NCI-H2196 treated with DMSO at 0.1 percent for 48 hours (cell line): ENCODE data around the gene LOXHD1.

Experiments
- DNase-seq: peaks from one replicate; lab custom pipeline; 2025; ENCODE audit not compliant: unreplicated experiment; lab: John Stamatoyannopoulos, UW

Gene LOXHD1

DNA sequence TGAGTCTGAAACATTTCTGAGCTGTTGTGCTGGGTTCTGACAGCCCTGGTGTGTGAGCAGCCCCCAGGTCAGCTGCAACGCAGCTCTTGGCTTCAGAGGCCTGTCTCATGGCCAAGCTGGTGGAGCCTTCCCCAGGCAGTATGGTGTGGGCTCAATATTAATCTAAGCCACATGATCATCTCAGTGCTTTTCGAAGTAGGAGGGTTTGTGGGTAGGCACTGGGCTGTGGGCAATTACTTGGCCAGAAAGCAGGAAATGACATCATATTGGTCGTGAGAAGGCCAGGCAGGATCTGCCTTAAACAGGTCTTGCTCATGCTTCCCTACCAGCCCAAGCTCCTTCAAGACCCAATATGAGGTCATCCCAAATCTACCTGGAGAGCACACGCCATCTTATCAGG is 26.9 kb downstream of the LOXHD1 start:
- DNase-seq, result no peak

- DNase-seq, result no peak
These were observed 27.7 kb downstream of the LOXHD1 start for GRCh38 chr18:46629361-46629760.

- DNase-seq, result no peak
These were observed 28.8 kb downstream of the LOXHD1 start for GRCh38 chr18:46628206-46628605.

- no peak for DNase-seq
These were observed 29.9 kb downstream of the LOXHD1 start for GRCh38 chr18:46627136-46627535.

- DNase-seq, result no peak
These were observed 32.0 kb downstream of the LOXHD1 start for GRCh38 chr18:46625069-46625468.

DNA sequence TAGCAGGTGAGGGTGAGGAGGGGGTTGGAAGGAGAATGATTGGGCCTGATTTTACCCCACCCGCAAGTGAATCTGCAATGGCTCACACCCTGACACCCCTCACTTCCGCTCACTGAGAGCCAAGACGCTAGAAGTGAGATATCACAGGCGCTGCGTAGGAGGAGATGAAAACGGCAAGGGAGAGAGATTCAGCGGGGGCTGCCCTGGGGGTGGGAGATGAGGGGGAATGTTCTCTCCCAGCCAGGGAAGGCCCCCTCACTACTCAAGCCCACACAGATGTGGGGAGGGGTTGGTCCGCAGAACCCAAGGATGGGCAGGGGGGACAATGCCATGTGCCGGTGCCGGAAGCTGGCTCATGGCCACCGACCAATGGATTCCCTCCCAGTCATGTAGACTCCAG is 32.9 kb downstream of the LOXHD1 start:
- no peak for DNase-seq

- DNase-seq, result no peak
These were observed 33.5 kb downstream of the LOXHD1 start for GRCh38 chr18:46623541-46623940.

GRCh38 chr18:46622999-46623398 is 34.0 kb downstream of the LOXHD1 start:
- no peak for DNase-seq

DNA sequence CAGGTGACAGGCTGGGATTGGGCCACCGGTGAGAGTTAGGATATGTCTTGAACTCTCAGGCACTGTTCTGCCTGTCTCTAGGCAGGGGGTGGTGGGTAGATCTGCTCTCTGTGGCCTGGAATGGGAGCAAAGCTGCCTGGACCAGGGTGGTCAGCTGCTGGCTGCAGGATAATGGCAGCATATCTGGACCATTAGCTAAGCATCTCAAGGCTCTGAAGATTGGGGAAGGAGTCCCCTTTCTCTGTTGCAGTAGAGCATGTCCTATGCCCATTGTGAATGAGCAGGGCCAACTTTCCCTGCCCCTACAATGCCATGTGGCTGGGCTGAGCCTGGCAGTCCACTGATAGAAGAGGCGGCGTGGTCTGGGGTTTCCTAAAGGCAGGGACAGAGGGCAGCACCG is 34.6 kb downstream of the LOXHD1 start:
- DNase-seq, result no peak

DNA sequence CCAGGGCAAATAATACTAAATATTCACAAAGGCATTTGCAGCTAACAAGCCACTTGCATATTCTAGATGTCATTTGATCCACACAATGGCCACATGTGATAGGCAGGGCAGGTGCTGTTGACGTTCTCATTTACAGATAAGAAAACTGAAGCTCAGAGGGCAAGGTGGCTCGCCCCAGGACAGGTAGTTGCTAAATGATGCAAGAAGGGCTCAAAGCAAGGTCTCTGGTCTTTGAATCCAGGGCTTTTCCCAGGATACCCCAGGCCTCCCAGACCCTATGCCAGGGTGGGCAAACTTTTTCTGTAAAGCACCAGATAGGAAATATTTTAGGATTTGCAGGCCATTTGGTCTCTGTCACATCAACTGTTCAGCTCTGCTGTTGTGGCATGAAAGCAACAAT is 35.1 kb downstream of the LOXHD1 start:
- no peak for DNase-seq

- no peak for DNase-seq
These were observed 35.8 kb downstream of the LOXHD1 start for GRCh38 chr18:46621111-46621766.

GRCh38 chr18:46619559-46619958 is 37.5 kb downstream of the LOXHD1 start:
- DNase-seq, result no peak

- DNase-seq, result no peak
These were observed 41.3 kb downstream of the LOXHD1 start for GRCh38 chr18:46615720-46616119.

- DNase-seq, result no peak
These were observed 48.0 kb downstream of the LOXHD1 start for GRCh38 chr18:46609048-46609447.

- DNase-seq, result no peak
These were observed 49.1 kb downstream of the LOXHD1 start for GRCh38 chr18:46607926-46608325.

DNA sequence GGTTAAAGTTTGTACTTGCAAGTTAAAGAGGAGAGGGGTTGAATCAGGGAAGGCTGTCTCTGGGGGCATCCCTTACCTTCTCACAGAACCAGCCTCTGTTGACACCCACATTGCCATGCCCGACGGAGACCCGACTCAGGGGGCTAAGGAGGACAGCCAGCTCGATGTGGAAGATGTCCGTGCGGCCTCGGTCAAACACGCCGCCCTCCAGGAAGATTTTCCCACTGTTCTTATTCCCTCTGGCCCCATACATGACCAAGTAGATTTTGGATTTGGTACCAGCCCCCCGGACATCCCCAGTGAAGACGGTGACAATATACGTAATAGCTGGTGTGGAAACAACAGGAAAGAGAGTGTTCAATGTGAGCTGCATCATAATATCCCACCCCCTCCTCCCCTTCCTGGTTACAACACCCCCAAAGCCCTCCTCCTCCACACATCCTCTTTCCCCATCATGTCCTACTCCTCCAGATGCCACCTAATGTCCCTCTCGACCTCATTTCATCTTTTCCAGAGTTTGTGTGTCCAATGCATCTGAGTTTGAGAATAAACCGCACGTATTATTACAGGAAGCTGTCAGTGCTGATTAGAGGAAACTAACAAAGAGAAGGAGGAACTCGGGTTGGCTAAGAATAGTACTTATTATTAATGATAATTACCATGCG is 55.7 kb downstream of the LOXHD1 start:
- DNase-seq, result no peak

DNA sequence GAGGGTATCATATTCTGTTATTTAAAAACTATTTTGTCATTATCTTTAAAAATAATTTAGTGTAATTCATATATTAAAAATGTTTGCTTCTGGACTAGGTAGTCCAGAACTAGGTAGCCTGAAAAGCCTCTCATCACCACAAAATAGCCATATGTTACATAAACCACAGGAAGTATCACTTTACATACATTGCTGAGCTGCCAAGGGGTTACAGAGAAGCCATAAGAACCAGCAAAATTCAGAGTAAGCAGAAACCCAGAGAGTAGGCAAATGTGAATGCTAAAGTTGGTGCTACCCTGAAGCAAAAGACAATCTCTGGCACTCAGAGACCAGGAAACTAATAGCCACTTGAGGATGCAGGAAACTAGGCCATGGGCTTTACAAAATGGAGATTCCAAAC is 60.9 kb downstream of the LOXHD1 start:
- DNase-seq, result peak; percentile 66

DNA sequence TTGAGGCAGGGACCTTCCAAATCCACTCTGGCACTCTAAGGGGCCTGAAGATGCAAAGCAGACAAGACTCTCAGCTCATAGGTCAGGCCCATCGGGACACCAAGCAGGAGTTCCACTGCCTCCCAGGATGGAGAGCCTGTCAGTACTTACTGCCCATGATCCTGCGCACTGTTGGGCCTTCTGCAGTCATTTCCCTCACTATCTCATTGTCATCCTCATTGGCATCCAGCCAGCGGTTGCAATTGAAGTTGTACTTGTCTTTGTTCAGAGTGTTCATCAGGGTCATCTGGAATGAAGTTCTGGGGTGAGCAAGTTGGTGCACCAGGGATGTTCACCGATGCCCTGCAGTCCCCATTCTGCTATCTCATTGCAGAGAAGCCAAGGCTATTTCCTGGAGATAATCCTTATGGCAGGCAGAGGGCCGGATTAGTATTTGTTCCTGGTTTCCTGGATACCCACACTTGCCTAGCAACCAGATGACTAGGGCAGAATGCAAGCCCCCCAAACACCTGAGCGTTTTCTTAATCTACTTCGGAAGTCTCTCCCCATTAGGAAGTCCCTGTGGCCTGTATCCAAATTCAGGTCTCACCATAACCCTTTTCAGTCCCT is 65.1 kb downstream of the LOXHD1 start:
- DNase-seq, result no peak

- DNase-seq, result no peak
These were observed 66.9 kb downstream of the LOXHD1 start for GRCh38 chr18:46590103-46590502.

GRCh38 chr18:46588971-46589660 is 67.9 kb downstream of the LOXHD1 start:
- no peak for DNase-seq

GRCh38 chr18:46587600-46587999 is 69.4 kb downstream of the LOXHD1 start:
- DNase-seq, result no peak

GRCh38 chr18:46583711-46584110 is 73.3 kb downstream of the LOXHD1 start:
- DNase-seq, result no peak
